Effector memory CD4-positive, alpha-beta T cell (primary cell): Measurements from ENCODE around the gene AMIGO3.

Experiments
- DNase-seq, 3 donors: peaks; one replicate each; pipeline ENCODE4 v3.0.0-alpha.2; 2020
- H3K27ac ChIP-seq: 2 replicates; pipeline ENCODE4 v1.7.0; 2013; ENCODE audit warnings: mild to moderate bottlenecking, low read length, moderate library complexity; ENCODE audit not compliant: insufficient read depth, poor library complexity, severe bottlenecking
- H3K27me3 ChIP-seq: replicated peaks from 2 replicates; pipeline ENCODE4 v1.7.0; 2013; ENCODE audit warnings: mild to moderate bottlenecking, low read length; ENCODE audit not compliant: insufficient read depth, control insufficient read depth, poor library complexity, severe bottlenecking
- H3K36me3 ChIP-seq: 2 replicates; pipeline ENCODE4 v1.7.0; 2013; ENCODE audit warnings: mild to moderate bottlenecking, low read length, moderate library complexity; ENCODE audit not compliant: control insufficient read depth, insufficient read depth
- H3K4me1 ChIP-seq: 2 replicates; pipeline ENCODE4 v1.7.0; 2013; ENCODE audit warnings: low read length, mild to moderate bottlenecking; ENCODE audit not compliant: control insufficient read depth, insufficient read depth, poor library complexity, severe bottlenecking
- H3K4me3 ChIP-seq: 2 replicates; pipeline ENCODE4 v1.7.0; 2013; ENCODE audit warnings: low read length, low read depth, mild to moderate bottlenecking; ENCODE audit not compliant: insufficient read depth, poor library complexity, severe bottlenecking
- H3K9me3 ChIP-seq: 2 replicates; pipeline ENCODE4 v1.7.0; 2013; ENCODE audit warnings: mild to moderate bottlenecking, low read length, moderate library complexity; ENCODE audit not compliant: control insufficient read depth

The AMIGO3 gene

GRCh38 chr3:49713336-49714105 is 6.0 kb downstream of the AMIGO3 start:
- no peak overlapping the region for H3K27ac ChIP-seq
- DNase-seq: no peak
- no peaks in the 10 kb centered on the region for H3K9me3 ChIP-seq
- no peaks in the 10 kb centered on the region for H3K27me3 ChIP-seq
- no peaks in the 10 kb centered on the region for H3K36me3 ChIP-seq
- H3K4me1 ChIP-seq: peaks cover 6% of the 10 kb centered on the region
- no peak overlapping the region for H3K4me3 ChIP-seq

DNA sequence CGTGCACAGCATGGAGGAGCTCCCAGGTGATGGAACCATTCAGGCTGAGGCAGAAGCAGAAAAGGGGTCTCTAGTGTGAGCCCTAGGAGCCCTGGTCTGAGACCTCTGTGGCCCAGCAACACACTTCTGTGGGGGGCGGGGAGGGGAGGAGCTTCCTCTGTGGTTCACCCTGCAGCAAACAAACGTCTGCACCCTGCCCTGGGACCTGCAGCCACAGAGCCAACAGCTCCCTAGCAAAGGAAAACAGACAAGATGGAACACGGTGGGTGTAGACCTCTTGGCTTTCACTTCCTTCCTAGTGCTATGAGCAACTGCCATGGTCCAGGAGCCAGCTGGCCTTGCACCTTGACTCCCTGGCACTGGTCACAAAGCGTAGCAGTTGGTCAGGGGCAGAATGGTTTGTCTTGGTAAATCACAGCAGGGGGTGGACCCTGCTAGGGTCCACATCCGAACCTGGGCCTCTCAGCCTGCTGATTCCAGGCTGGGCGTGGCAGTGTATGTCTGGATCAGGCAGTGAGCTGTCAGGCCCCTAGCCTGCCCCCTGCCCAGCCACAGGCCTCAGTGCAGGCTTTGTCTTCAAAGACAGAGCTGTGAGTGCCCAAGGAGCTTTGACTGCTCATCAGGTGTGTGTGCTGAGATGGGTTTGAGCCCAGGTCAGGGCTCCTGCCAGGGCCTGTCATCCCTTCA is 6.7 kb downstream of the AMIGO3 start:
- Histone ChIP-seq H3K4me3 (no peak overlapping the region), H3K4me1 (peaks cover 4% of the 10 kb centered on the region), H3K27me3 (no peaks in the 10 kb centered on the region), H3K27ac (no peak overlapping the region), H3K9me3 (no peaks in the 10 kb centered on the region), H3K36me3 (no peaks in the 10 kb centered on the region)
- no peak for DNase-seq

GRCh38 chr3:49712166-49712565 is 7.3 kb downstream of the AMIGO3 start:
- H3K27me3 ChIP-seq: no peaks in the 10 kb centered on the region
- H3K27ac ChIP-seq: no peak overlapping the region
- DNase-seq: no peak
- no peak overlapping the region for H3K4me3 ChIP-seq
- peaks cover 4% of the 10 kb centered on the region for H3K4me1 ChIP-seq
- H3K9me3 ChIP-seq: no peaks in the 10 kb centered on the region
- no peaks in the 10 kb centered on the region for H3K36me3 ChIP-seq

GRCh38 chr3:49711489-49711888 is 8.0 kb downstream of the AMIGO3 start:
- H3K36me3 ChIP-seq: no peaks in the 10 kb centered on the region
- H3K27ac ChIP-seq: no peak overlapping the region
- no peak for DNase-seq
- H3K4me3 ChIP-seq: no peak overlapping the region
- H3K9me3 ChIP-seq: no peaks in the 10 kb centered on the region
- H3K27me3 ChIP-seq: no peaks in the 10 kb centered on the region
- H3K4me1 ChIP-seq: peaks cover 4% of the 10 kb centered on the region

- DNase-seq: no peak
- peaks cover 13% of the 10 kb centered on the region for H3K36me3 ChIP-seq
These were observed 9.6 kb downstream of the AMIGO3 start for GRCh38 chr3:49709852-49710251.

GRCh38 chr3:49707113-49707480 is 12.4 kb downstream of the AMIGO3 start:
- Histone ChIP-seq H3K27ac (no peak overlapping the region), H3K4me3 (no peak overlapping the region), H3K36me3 (peaks cover 25% of the 10 kb centered on the region), H3K4me1 (no peaks in the 10 kb centered on the region), H3K9me3 (no peaks in the 10 kb centered on the region), H3K27me3 (no peaks in the 10 kb centered on the region)
- no peak for DNase-seq

More at GRCh38 chr3:49709852-49710251, 9.6 kb downstream of the AMIGO3 start:
- Histone ChIP-seq H3K27me3 (no peaks in the 10 kb centered on the region), H3K4me3 (no peak overlapping the region), H3K4me1 (peaks cover 4% of the 10 kb centered on the region), H3K27ac (no peak overlapping the region), H3K9me3 (no peaks in the 10 kb centered on the region)

GRCh38 chr3:49706456-49707112 is 12.9 kb downstream of the AMIGO3 start:
- H3K9me3 ChIP-seq: no peaks in the 10 kb centered on the region
- H3K36me3 ChIP-seq: peaks cover 28% of the 10 kb centered on the region
- DNase-seq: no peak

DNA sequence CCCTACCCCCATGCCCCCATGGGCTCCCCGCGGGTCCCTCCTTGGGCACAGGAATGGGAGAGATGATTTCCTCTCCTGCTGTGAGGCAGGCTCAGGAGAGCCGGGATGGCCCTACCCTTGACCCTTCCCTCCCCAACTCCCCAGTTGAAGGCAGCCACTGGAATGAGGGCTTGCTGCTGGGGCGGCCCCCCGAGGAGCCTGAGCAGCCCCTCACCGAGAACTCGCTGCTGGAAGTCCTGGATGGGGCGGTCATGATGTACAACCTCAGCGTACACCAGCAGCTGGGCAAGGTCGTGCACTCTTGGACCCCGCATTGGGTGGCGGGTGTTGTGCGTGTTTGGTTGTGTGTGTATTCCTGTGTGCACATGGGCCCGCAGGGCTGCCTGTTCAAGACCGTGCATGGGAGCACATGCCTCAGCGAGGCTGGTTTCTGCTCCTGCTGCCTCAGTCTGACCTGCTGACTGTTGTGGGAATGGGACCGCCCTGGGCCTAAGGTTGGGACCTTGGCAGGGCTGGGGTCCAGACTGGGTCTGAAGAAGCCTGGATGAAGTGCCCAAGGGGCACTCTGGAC is 14.0 kb downstream of the AMIGO3 start:
- DNase-seq: no peak

More at GRCh38 chr3:49706456-49707112, 12.9 kb downstream of the AMIGO3 start:
- H3K4me3 ChIP-seq: no peak overlapping the region
- H3K4me1 ChIP-seq: no peaks in the 10 kb centered on the region
- no peak overlapping the region for H3K27ac ChIP-seq
- H3K27me3 ChIP-seq: no peaks in the 10 kb centered on the region

GRCh38 chr3:49704629-49705028 is 14.9 kb downstream of the AMIGO3 start:
- Histone ChIP-seq H3K36me3 (peaks cover 30% of the 10 kb centered on the region), H3K27me3 (no peaks in the 10 kb centered on the region), H3K9me3 (no peaks in the 10 kb centered on the region), H3K27ac (no peak overlapping the region), H3K4me1 (no peaks in the 10 kb centered on the region), H3K4me3 (no peak overlapping the region)
- DNase-seq: no peak

More for the DNA sequence above, 14.0 kb downstream of the AMIGO3 start:
- H3K36me3 ChIP-seq: peaks cover 28% of the 10 kb centered on the region
- H3K4me3 ChIP-seq: no peak overlapping the region
- H3K27ac ChIP-seq: no peak overlapping the region
- H3K4me1 ChIP-seq: no peaks in the 10 kb centered on the region
- no peaks in the 10 kb centered on the region for H3K27me3 ChIP-seq
- no peaks in the 10 kb centered on the region for H3K9me3 ChIP-seq
